ENCODE data around the gene PCSK7.

The PCSK7 gene

GRCh38 chr11:117191680-117192400 lies 40.0 kb downstream of the PCSK7 start:
- H3K79me2 ChIP-seq (ENCODE audit: low read length), result no peaks in the 10 kb centered on the region
- H3K4me3 ChIP-seq (ENCODE audit: low read length), result no peak overlapping the region
- H4K20me1 ChIP-seq (ENCODE audit: insufficient read depth, low read length), result no peaks in the 10 kb centered on the region
- no peaks in the 10 kb centered on the region for H3K4me1 ChIP-seq (ENCODE audit: low read length)
- H3F3A ChIP-seq (ENCODE audit: insufficient read depth, low read length), result no peaks in the 10 kb centered on the region
- no peaks in the 10 kb centered on the region for H3K36me3 ChIP-seq (replicated peaks; ENCODE audit: insufficient read depth, low read length)
- H3K9ac ChIP-seq (ENCODE audit: low read length), result no peak overlapping the region
- DNase-seq, result no peak
- no peak overlapping the region for H2AFZ ChIP-seq (ENCODE audit: low read length)
- no peaks in the 10 kb centered on the region for H3K27me3 ChIP-seq (replicated peaks; ENCODE audit: insufficient read depth, low read length)
- no peaks in the 10 kb centered on the region for H3K9me3 ChIP-seq (replicated peaks; ENCODE audit: insufficient read depth, low read length)
- no peak overlapping the region for H3K4me2 ChIP-seq (ENCODE audit: low read depth, low read length)
- no peaks in the 10 kb centered on the region for H3K9me2 ChIP-seq (replicated peaks; ENCODE audit: insufficient read depth, low read length)
- no peak overlapping the region for H3K27ac ChIP-seq (ENCODE audit: low read length)
- TF ChIP-seq EZH2 (optimal IDR thresholded peaks at IDR 0.05; ENCODE audit: low read depth, low read length) (no peak), EZH2phosphoT487 (IDR thresholded peaks at IDR 0.05; ENCODE audit: low read length) (no peak), CTCF (IDR thresholded peaks at IDR 0.05; ENCODE audit: low read length) (no peak)

GRCh38 chr11:117189941-117190544 lies 41.8 kb downstream of the PCSK7 start:
- Histone ChIP-seq H3K9ac (ENCODE audit: low read length) (no peak overlapping the region), H4K20me1 (ENCODE audit: insufficient read depth, low read length) (no peaks in the 10 kb centered on the region), H3K36me3 (replicated peaks; ENCODE audit: insufficient read depth, low read length) (no peaks in the 10 kb centered on the region), H3K9me3 (replicated peaks; ENCODE audit: insufficient read depth, low read length) (no peaks in the 10 kb centered on the region), H3K27me3 (replicated peaks; ENCODE audit: insufficient read depth, low read length) (no peaks in the 10 kb centered on the region), H3K4me2 (ENCODE audit: low read depth, low read length) (no peak overlapping the region), H3K4me1 (ENCODE audit: low read length) (no peaks in the 10 kb centered on the region), H3K9me2 (replicated peaks; ENCODE audit: insufficient read depth, low read length) (no peaks in the 10 kb centered on the region), H2AFZ (ENCODE audit: low read length) (no peak overlapping the region), H3F3A (ENCODE audit: insufficient read depth, low read length) (no peaks in the 10 kb centered on the region), H3K4me3 (ENCODE audit: low read length) (no peak overlapping the region), H3K79me2 (ENCODE audit: low read length) (no peaks in the 10 kb centered on the region), H3K27ac (ENCODE audit: low read length) (no peak overlapping the region)
- TF ChIP-seq CTCF (IDR thresholded peaks at IDR 0.05; ENCODE audit: low read length) (no peak), EZH2 (optimal IDR thresholded peaks at IDR 0.05; ENCODE audit: low read depth, low read length) (no peak), EZH2phosphoT487 (IDR thresholded peaks at IDR 0.05; ENCODE audit: low read length) (no peak)
- no peak for DNase-seq

GRCh38 chr11:117189191-117189940 lies 42.5 kb downstream of the PCSK7 start:
- no peaks in the 10 kb centered on the region for H3K9me3 ChIP-seq (replicated peaks; ENCODE audit: insufficient read depth, low read length)
- no peaks in the 10 kb centered on the region for H3F3A ChIP-seq (ENCODE audit: insufficient read depth, low read length)
- no peaks in the 10 kb centered on the region for H3K79me2 ChIP-seq (ENCODE audit: low read length)
- no peaks in the 10 kb centered on the region for H3K9me2 ChIP-seq (replicated peaks; ENCODE audit: insufficient read depth, low read length)
- no peaks in the 10 kb centered on the region for H3K4me1 ChIP-seq (ENCODE audit: low read length)
- no peak for TF ChIP-seq EZH2 (optimal IDR thresholded peaks at IDR 0.05; ENCODE audit: low read depth, low read length)
- no peak for TF ChIP-seq EZH2phosphoT487 (IDR thresholded peaks at IDR 0.05; ENCODE audit: low read length)
- TF ChIP-seq CTCF (IDR thresholded peaks at IDR 0.05; ENCODE audit: low read length), result no peak
- H3K27ac ChIP-seq (ENCODE audit: low read length), result no peak overlapping the region
- no peaks in the 10 kb centered on the region for H3K36me3 ChIP-seq (replicated peaks; ENCODE audit: insufficient read depth, low read length)
- no peaks in the 10 kb centered on the region for H3K27me3 ChIP-seq (replicated peaks; ENCODE audit: insufficient read depth, low read length)
- no peaks in the 10 kb centered on the region for H4K20me1 ChIP-seq (ENCODE audit: insufficient read depth, low read length)
- H2AFZ ChIP-seq (ENCODE audit: low read length), result no peak overlapping the region
- H3K9ac ChIP-seq (ENCODE audit: low read length), result no peak overlapping the region
- DNase-seq, result no peak
- no peak overlapping the region for H3K4me2 ChIP-seq (ENCODE audit: low read depth, low read length)
- no peak overlapping the region for H3K4me3 ChIP-seq (ENCODE audit: low read length)
